Type B pancreatic cell (in vitro differentiated cells): ENCODE results near the gene SLC39A2. TPM values are rescaled to one million over a fixed set of nuclear protein-coding genes. Genes with fewer than 3 reads are reported as not detected.

Experiments used
- DNase-seq: peaks from one replicate; pipeline ENCODE4 v3.0.0; 2021; ENCODE audit warnings: mixed read lengths; ENCODE audit not compliant: unreplicated experiment; ENCODE audit errors: extremely low spot score
- H3K27ac Mint-ChIP-seq: 2 replicates; pipeline ENCODE4 v1.8.0; 2021; ENCODE audit warnings: mild to moderate bottlenecking, mixed read lengths
- H3K27me3 Mint-ChIP-seq: 2 replicates; pipeline ENCODE4 v1.8.0; 2021; ENCODE audit warnings: mixed read lengths
- H3K36me3 Mint-ChIP-seq: 2 replicates; pipeline ENCODE4 v1.8.0; 2021; ENCODE audit warnings: mixed read lengths
- H3K4me1 Mint-ChIP-seq: one replicate; pipeline ENCODE4 v1.8.0; 2021; ENCODE audit warnings: mixed read lengths; ENCODE audit not compliant: unreplicated experiment
- H3K4me3 Mint-ChIP-seq: 2 replicates; pipeline ENCODE4 v1.8.0; 2021; ENCODE audit warnings: mild to moderate bottlenecking, mixed read lengths
- H3K9me3 Mint-ChIP-seq: 2 replicates; pipeline ENCODE4 v1.8.0; 2021; ENCODE audit warnings: mixed read lengths
- CTCF ChIP-seq: fragments of 200-600 bp; sonication (generic); conservative IDR thresholded peaks from 2 replicates; pipeline ENCODE4 v1.5.0; 2021; ENCODE audit warnings: antibody characterized with exemption, mild to moderate bottlenecking
- total RNA-seq: library from RNA; stranded (reverse); gene quantifications from 2 replicates; pipeline ENCODE4 v1.2.1, GENCODE V29; 2021; ENCODE audit warnings: low replicate concordance

Gene SLC39A2
- total RNA-seq, 1 donor from 2014 or later: 4.5 TPM

GRCh38 chr14:21041676-21042433 lies 42.8 kb downstream of the SLC39A2 start, which contains the start of gene RNASE7:
TSS of gene RNASE7 (plus strand) at chr14:21042362. CDS start at chr14:21042993, 631 bp downstream.
- Mint-ChIP-seq H3K27me3 (peaks cover 7% of the 10 kb centered on the region), H3K9me3 (no peaks in the 10 kb centered on the region), H3K4me3 (peak within 1 kb of the TSS; percentile 8), H3K36me3 (no peaks in the 10 kb centered on the region), H3K4me1 (peaks cover 21% of the 10 kb centered on the region), H3K27ac (peak within 1 kb of the TSS; percentile 60)
- no peak for TF ChIP-seq CTCF
- DNase-seq: no peak

- no peak for DNase-seq
- peaks cover 25% of the 10 kb centered on the region for H3K4me1 Mint-ChIP-seq
- H3K36me3 Mint-ChIP-seq: no peaks in the 10 kb centered on the region
- no peaks in the 10 kb centered on the region for H3K9me3 Mint-ChIP-seq
- TF ChIP-seq CTCF: no peak
- H3K4me3 Mint-ChIP-seq: no peak overlapping the region
- H3K27me3 Mint-ChIP-seq: peaks cover 7% of the 10 kb centered on the region
- H3K27ac Mint-ChIP-seq: no peak overlapping the region
Measured at GRCh38 chr14:21042918-21043317, 43.8 kb downstream of the SLC39A2 start.

- H3K27ac Mint-ChIP-seq: no peak overlapping the region
- DNase-seq: no peak
- no peak for TF ChIP-seq CTCF
- H3K9me3 Mint-ChIP-seq: no peaks in the 10 kb centered on the region
- H3K27me3 Mint-ChIP-seq: peaks cover 7% of the 10 kb centered on the region
- peaks cover 22% of the 10 kb centered on the region for H3K4me1 Mint-ChIP-seq
- no peak overlapping the region for H3K4me3 Mint-ChIP-seq
- H3K36me3 Mint-ChIP-seq: no peaks in the 10 kb centered on the region
Measured at GRCh38 chr14:21043387-21043973, 44.4 kb downstream of the SLC39A2 start.

DNA sequence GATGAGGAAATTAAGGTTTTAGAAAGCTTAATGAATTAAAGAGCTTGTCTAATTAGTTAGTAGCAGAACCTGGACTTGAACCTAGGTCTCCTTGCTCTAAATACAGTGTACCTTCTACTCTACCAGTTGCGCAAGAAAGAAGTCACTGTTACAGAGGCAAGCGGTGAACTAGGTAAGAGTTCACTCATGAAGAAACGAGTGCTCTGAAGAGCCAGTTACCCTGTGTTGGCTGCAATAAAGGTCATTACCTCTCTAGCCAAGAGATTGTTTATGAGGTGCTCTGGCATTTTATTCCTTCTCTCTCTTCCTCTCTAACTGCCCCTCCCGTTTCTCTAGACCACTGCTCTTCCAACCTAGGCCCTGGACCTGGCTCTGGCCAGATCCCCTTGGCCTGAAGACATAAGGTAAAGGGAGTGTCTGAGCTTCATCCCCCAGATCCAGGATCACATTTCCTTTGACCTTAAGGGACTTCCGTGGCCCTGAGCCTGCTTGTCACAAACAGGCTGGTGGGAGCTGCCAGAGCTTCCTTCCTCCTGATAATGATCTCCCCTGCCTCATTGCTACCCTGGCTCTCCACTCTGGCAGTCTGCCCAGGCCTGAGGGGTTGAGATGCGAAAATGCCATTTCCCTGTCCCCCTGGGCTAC lies 45.0 kb downstream of the SLC39A2 start:
- no peak overlapping the region for H3K27ac Mint-ChIP-seq

GRCh38 chr14:21047378-21047781 lies 48.3 kb downstream of the SLC39A2 start:
- Mint-ChIP-seq H3K4me3 (no peak overlapping the region), H3K4me1 (peaks cover 11% of the 10 kb centered on the region), H3K27ac (no peak overlapping the region), H3K27me3 (peaks cover 5% of the 10 kb centered on the region), H3K9me3 (no peaks in the 10 kb centered on the region), H3K36me3 (no peaks in the 10 kb centered on the region)
- DNase-seq: no peak
- no peak for TF ChIP-seq CTCF

More for the DNA sequence above, 45.0 kb downstream of the SLC39A2 start:
- Mint-ChIP-seq H3K4me1 (peaks cover 22% of the 10 kb centered on the region), H3K4me3 (peak overlapping the region; percentile 40), H3K36me3 (no peaks in the 10 kb centered on the region), H3K27me3 (peaks cover 7% of the 10 kb centered on the region), H3K9me3 (no peaks in the 10 kb centered on the region)
- no peak for TF ChIP-seq CTCF
- no peak for DNase-seq
